GM21529 (cell line): ENCODE measurements around the gene RBFOX1.

Experiments
- ATAC-seq: cut with Tn5 transposase; IDR thresholded peaks from one replicate; pipeline ENCODE4 v1.9.1; 2021; ENCODE audit not compliant: unreplicated experiment

Gene RBFOX1

DNA sequence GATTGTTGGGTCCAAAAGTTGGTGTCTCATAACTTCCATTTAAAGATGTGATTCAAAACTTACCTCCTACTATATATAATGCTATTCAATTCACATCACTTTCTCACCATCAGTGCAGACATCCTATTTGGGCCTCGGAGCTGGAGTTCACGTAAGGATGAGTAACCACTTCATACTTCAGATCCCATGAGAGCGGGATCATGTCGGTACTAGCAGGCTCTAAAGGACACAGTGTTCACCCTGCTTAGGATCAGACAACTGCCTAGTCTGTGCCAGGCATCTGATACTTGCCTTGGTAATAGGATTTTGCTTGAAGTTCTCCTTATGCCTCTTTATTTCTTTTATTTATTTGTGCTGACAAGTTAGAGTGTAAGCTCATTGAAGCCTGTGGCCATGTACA is 39.5 kb downstream of the RBFOX1 start:
- no peak for ATAC-seq

DNA sequence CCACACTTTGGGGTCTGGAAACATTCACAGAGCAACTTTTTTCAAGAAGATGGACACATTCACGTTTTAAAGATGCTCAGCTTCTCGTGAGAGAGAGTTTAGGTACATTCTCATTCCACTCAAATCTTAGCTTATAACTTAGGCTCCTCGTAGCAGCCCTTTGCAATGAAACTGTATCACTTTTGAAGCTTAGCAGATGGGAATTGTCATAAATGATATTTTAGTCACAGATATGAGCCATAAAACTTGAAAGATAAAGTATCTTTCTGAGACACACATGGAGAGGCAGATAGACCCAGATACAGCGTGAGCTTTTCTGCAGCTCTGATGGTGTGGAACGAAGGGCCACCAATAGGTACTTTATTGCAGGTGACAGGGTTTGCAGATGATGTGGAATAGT is 41.1 kb downstream of the RBFOX1 start:
- no peak for ATAC-seq

DNA sequence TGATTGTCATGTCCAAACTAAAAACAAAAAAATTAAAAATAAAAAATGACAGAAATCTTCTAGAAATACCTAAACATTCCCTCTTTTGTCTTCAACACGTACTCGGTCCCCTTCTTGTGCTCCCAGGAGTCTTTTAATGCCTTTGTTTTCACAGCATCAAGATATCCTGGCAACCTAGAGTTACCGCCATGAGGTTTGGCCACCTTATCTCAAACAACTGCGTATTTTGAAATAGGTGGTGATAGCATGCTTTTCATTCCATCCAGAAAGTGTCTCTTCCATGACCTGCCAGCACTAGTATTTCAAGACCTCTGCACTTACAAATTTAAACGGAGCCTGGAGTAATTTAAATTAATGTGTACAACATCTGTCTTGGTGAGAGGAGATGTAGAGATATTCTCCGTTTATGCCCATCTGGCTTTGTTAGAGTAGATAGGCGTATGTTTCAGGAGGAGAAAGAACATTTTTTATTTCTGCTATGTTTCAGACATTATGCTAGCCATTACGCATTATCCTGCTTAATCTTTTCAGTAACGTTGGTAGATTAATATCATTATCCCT is 42.0 kb downstream of the RBFOX1 start:
- ATAC-seq, result no peak

DNA sequence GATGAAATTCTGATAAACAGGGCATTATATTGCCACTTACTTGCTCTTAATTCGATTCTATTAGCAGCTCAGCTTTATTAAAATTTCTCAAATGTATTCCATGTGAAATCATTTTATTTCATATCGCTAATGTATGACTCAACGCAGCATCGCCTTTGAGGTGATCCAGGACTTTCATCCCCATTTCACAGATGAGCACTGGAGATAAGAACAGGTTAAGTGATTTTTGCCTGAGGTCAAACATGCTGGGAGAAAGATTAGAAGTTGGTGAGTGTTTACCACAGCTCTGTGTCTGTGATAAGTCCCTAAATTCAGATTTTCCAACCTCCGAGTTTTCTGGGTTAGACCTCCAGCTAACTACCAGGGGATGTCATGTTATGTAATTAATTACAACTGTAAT is 43.6 kb downstream of the RBFOX1 start:
- ATAC-seq, result no peak

DNA sequence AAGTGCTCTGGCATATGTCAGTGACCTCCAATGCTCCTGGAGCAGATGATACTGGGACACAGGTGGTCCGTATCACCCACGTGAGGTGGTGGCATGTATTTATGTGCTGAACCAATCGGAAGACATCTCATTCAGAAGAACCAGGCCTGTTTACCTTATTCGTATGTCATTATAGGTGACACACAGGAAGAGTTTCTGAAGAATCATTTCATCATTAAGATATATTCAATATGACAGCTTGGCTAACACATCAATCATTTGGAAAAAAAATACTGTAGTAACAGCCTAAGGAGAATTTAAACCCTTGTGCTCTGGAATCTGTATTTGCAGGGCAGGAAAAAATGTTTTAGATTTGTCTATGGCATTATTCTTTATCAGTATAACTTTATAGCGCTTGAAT is 44.6 kb downstream of the RBFOX1 start:
- ATAC-seq, result no peak

DNA sequence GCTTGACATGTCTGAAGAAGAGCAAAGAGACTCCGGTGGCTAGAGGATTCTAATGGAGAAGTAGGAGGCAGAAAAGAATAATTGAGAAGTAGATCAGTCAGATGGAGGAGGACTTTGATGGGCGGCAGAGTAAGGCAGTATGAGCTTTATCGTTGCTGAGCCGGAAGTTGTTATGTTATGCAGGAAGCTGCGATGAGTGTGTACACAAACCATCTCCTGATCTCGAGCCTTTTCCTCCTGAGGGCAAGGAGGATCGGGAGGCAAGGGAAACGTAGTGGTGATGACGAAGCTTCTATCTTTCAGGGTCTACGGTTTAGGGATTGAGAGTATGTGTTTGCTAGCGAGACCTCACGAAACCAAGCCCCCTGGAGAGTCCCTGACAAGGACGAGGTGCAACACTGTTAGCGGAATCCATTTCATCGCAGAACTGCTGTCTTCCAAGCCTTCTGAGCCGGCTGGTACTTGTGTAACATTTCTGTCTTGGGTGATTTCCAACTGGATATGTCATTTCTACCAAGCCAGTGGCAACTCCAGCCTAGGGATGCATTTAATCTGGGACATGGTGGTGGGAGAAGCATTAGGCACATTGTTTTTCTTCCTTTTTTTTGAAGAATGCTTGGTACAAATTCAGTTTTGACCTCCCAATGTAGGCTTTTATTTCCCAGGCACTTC is 45.5 kb downstream of the RBFOX1 start:
- no peak for ATAC-seq

DNA sequence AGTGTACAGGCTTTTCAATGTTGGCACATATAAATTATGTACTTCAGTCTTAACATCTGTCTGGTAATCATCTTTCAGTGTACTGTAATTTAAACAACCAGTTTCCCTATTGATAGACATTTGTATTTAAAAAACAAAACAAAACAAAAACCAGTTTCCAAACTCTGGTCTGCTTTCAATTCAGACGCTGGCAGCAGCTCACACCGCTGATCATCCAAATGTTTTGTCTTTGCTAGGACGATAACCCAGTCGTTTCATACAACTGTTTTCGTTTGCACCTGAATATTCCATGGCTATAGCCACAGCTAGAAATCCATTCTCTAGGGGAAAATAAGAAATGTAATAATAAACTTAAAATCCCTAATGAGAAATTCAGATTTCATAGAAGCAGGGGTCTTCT is 47.8 kb downstream of the RBFOX1 start:
- no peak for ATAC-seq

DNA sequence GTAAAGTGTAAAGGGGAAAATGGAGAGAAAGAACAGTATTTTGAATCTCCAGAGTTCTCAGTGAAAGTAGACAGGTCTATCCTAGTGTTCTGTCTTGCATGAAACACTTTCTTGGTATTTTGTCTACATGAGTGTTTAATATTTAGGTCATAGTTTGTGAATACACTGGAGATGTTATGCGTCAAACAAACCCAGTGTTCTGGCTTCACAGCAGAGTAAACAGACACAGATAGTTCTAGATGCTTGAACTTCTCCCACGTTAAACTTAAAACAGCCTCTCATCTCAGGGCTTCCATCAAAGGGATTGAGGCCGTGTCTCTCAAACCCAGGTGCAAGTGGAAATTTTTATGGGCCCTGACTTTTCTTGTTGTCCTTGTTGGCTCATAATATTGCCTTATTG is 48.3 kb downstream of the RBFOX1 start:
- ATAC-seq, result no peak

DNA sequence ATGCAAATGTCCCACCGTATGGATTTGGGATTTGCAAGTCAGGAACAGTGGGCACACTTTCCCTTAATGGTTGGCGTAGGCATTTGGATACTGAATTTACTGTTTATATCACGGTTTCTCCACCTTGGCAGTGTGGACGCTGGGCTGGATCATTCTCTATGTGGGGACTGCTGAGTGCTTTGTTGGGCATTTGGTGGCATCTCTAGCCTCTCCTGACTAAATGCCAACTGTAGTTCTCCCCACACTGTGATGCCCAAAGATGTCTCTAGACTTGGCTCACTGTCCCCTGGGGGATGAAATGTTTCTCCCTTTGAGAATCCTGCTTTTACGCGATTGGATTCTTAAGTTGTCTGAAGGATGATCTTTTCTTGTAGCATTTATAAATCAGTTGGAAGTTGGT is 49.0 kb downstream of the RBFOX1 start:
- no peak for ATAC-seq

DNA sequence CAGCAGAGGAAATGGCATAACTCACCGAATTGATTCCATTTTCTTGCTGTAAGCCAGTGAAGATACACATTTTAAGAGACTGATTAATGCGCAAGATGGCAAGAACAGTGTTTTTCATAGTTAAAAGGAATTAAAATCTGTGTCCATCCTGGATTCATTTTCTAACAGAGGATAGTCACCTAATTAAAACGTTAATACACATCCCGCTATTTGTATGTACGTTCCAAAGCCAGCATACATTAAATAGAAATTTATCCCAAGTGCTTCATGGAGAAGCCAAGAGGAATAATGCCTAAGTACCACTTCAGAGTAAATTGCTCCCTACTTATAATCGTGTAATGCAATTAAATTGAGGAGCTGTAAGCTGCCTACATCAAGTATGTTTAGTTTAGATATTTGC is 49.9 kb downstream of the RBFOX1 start:
- no peak for ATAC-seq

DNA sequence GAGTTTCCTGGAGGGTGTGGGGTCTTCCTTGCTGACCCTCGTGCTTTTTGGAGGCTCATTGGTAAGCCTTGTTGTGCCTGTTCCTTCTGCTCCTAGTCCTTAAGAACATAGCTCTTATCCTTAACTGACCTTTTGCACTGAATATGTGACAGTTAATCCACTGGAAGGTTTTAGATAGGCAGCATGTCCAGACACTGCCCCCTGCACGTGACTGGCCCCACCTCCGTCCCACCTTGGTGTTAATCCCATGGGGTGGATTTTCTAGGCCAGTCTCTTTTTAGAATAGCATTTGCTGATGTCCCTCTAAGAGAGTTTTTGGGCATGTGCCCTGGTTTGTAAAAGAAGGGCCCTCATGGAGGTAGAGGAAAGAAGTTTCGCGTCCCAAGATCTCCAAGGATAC is 58.3 kb downstream of the RBFOX1 start:
- no peak for ATAC-seq

DNA sequence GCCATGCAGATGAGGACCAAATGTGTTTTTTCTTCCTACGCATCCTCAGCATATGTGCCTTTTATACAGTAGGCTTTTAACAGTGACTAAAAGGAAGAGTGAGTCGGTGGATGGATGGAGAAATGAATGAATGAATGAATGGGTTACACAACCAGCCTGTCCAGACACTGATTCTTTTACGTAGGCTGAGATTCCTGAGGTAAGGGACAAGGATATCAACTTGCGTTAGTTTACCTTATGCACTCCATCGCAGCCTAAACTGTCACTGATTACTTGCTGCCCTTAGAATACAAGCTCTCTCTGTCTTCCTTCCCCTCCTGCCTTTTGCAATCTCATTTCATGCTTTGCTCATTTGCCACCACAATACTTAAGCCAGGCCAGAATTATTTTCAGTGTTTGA is 59.0 kb downstream of the RBFOX1 start:
- ATAC-seq, result no peak

DNA sequence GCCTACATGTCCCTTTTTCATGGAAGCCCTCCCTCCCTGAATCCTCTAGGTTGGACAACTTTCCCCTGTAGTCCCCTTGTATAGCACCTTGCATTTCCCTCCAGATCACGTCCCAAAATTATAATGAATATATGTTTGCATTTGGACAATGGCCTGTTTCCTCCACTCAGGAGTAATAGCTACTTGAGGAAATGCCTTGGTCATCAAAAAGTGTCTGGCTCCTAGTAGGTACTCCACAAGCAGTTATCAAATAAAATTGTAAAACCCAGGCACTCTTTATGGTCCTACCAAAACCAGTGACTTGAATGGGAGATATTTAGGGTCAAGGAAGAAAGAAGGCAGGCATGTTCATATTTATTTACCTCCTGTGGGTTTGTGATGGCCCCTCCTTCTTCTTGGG is 59.6 kb downstream of the RBFOX1 start:
- no peak for ATAC-seq

DNA sequence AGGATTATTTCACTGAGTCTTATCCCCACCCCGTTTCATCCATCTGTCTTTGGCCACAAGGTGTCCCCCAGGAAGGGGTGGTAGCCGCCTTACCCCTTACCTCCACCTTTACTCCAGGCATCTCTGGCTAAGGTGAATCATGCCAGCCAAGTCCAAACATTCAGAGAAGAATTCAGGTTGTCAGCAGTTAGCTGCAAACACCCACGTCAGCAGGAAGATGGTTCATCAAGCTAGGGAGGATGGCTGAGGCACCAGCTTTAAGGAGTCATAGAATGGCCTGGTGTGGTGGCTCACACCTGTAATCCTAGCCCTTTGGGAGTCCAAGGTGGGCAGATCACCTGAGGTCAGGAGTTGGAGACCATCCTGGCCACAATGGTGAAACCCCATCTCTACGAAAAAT is 61.0 kb downstream of the RBFOX1 start:
- ATAC-seq, result no peak

DNA sequence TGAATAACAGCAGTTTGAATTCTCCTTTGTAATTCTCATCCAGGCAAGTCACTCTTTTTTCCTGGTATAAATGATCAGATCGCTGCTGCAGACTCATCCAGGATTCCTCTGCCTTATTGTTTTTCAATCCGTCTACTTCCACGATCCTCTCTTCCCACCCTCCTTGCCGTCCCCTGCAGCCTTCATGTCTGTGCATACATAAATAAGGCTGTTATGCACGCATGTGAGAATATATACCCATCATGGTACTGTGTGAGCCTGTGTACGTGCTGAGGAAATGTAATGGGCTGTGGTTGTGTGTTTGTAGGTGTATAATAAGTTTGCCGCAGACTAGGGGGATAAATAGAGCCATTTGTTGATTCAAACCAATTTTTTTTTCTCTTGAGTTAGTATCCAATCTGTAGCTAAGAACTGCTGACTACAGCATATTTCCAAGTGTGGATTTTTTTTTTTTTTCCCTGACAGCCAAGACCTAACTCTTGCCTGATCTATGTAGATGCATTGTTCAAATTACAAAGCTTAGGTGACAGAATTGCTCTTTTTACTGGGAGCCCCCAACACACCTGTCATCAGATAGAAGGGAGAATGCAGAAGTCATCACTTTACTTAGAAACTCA is 62.2 kb downstream of the RBFOX1 start:
- no peak for ATAC-seq

DNA sequence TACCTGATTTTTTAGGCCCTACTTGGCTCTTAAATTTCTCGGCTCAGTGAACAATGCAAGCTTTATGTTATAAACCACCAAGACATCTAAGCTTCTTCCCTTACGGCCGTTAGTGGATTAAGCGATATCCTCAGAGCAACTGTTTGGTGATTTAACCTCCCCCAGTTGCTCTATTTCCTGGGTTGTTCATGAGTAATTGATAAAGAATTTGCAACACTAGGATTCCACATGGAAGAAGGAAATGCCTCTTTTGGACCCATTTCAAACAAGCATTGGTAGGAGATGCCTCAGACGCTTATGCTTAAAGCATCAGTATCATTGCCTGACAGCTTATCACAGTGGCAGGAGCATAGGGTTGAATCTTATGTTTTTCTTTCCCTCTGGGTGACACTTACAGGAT is 65.3 kb downstream of the RBFOX1 start:
- no peak for ATAC-seq

DNA sequence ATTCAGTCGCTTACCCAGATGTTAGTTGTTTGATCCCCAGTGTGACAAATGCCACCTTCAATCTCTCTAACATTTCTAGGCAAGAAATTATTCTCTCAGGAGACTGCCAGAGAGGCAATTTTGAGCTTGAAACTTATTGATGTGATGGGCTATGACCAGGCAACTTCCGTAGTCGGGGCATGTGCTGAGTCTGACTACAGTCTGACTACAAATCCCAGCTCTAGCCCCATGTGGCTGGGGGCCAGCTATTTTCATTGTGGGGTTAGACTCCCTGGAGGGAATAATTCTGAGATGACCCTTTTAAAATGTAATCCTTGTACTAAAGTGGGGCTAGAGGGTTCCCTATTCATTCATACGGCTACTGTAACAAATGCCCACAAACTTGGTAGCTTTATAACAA is 65.9 kb downstream of the RBFOX1 start:
- no peak for ATAC-seq

DNA sequence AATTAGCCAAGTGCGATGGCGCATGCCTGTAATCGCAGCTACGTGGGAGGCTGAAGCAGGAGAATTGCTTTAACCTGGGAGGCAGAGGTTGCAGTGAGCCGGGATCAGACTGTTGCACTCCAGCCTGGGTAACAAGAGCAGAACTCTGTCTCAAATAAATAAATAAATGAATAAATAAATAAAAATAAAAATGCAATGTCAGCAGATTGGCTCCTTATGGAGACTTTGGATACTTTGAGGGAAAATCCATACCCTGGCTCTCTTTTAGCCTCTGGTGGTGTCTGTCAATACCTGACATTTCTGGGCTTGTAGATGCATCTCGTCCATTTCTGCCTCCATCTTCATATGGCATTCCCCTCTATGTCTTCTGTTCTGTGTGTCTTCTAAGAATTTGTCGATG is 66.7 kb downstream of the RBFOX1 start:
- ATAC-seq, result no peak

DNA sequence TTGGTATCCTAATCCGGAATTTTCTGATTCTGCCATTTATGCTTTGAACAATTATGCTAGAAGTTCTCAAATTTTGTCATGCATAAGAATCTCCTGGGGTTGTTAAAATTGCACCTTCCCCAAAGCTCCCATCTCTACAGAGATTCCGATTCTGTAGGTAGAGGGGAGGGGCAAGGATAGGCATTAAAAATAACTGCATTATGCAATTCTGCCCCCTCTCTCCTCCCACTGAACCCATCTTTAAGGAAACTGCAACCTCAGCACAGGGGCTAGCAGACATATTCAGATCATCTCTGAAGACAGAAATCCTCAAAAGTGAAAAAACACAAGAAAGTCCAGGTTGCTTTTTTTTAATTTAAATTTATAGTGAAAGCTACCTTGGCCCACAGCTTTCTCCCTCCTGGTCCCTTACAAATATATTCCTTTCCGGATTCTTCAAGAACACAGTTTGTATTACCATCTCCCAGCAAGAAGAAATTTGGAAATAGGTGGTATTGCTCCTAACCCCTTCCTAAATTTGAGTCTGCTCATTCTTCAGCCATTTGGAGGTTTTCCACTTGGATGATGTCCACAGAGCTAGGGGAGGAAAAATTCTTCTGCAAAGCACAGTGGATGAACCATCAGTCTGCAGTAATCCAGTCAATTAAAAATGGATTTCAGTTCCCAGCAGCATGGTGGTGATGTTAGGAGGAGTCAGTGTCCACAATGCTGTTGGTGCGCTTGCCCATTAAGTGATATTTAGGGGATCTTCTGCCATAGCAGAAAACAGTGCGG is 67.7 kb downstream of the RBFOX1 start:
- no peak for ATAC-seq

DNA sequence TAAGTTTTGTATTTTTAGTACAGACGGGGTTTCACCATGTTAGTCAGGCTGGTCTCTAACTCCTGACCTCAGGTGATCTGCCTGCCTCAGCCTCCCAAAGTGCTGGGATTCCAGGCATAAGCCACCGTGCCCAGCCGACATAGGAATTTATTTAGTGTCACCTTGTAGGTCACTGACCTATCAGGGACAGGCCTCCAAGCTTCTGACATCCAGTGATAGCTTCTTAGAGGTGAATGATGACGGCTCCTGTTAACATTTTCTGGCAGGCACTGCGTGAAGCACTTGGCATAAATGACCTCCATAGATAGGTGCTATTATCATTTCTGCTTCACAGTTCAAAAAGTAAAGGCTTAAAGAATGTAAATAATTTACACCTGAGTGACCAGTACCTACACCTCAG is 71.6 kb downstream of the RBFOX1 start:
- ATAC-seq, result no peak

DNA sequence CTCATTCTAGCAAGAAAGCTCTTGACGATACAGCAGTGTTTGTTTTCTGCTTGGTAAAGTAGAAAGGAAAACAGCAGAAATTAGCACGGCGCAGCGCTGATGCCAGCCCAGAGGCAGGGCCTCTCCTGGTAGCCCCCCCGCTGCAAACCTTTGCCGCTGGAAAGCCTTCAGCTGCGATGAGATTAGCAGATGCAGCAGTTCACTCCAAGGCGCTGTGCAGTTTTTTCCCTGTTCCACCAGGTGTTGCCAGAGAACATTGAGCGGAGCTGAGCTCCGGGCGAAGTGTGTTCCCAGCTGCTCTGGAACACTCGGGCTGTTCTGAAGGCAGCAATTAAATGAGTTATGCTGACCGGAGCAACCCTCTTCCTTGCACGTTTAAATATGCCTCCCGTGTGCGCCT is 72.5 kb downstream of the RBFOX1 start:
- ATAC-seq, result no peak

DNA sequence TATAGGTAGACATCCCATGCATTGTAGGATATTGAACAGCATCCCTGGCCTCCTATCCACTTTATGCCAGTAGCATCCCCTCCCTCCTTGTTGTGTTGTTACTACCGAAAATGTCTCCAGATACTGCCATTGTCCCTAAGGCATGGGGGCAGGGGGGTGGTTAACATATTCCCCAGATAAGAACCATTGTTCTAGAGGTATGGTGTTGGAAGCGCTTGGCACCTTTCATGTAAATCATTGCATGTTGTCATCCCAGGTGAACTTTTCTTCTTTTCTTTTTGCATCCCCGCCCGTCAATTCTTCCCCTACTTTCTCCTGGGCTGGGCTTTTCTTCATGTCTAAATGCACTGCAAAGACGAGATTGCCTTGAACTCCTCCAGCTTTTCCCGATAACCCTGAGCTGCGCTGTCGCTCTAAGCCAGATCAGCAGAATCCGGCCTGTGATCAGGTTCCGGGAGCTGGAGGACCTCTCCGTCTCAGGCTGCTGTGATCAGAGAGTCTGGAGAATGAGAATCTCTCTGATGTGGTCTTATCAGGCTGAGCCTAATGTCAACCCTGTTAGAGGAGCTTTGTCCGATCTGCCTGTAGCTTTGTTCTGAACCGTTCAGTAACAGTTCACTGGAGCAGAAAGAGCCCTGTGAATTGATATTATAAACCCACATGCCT is 76.2 kb downstream of the RBFOX1 start:
- ATAC-seq, result no peak
